GM23338 (cell line): Measurements from ENCODE around the gene FASN. TPM values are rescaled to one million over a fixed set of nuclear protein-coding genes. Genes with fewer than 3 reads are reported as not detected.

Source experiments
- ATAC-seq: fragments of 200-7000 bp; cut with Tn5 transposase; 3 replicates; pipeline ENCODE4 v1.9.1; 2020
- DNase-seq: peaks from one replicate; pipeline ENCODE4 v3.0.0-alpha.2; 2015; ENCODE audit warnings: low spot score
- H2AFZ ChIP-seq: fragments of 200-600 bp; sonication (generic); 2 replicates; pipeline ENCODE4 v1.8.0; 2016; ENCODE audit warnings: antibody characterized with exemption, mild to moderate bottlenecking, moderate library complexity
- H3F3A ChIP-seq: fragments of 200-600 bp; sonication (generic); replicated peaks from 2 replicates; pipeline ENCODE4 v1.8.0; 2017; ENCODE audit warnings: antibody characterized with exemption, mixed run types, low read depth
- H3K27ac ChIP-seq: fragments of 200-600 bp; sonication (generic); 2 replicates; pipeline ENCODE4 v1.6.1; 2016; ENCODE audit warnings: low read depth
- H3K27me3 ChIP-seq: fragments of 200-600 bp; sonication (generic); 2 replicates; pipeline ENCODE4 v1.8.0; 2016; ENCODE audit warnings: mild to moderate bottlenecking, mixed run types, moderate library complexity; ENCODE audit not compliant: insufficient read depth
- H3K36me3 ChIP-seq: fragments of 200-600 bp; sonication (generic); 2 replicates; pipeline ENCODE4 v1.8.0; 2016; ENCODE audit warnings: mild to moderate bottlenecking; ENCODE audit not compliant: insufficient read depth
- H3K4me1 ChIP-seq: fragments of 200-600 bp; sonication (generic); 2 replicates; pipeline ENCODE4 v1.8.0; 2016; ENCODE audit warnings: mild to moderate bottlenecking, moderate library complexity; ENCODE audit not compliant: insufficient read depth
- H3K4me2 ChIP-seq: fragments of 200-600 bp; sonication (generic); 2 replicates; pipeline ENCODE4 v1.7.1; 2017; ENCODE audit warnings: mixed run types
- H3K4me3 ChIP-seq: fragments of 200-600 bp; sonication (generic); 2 replicates; pipeline ENCODE4 v1.6.1; 2016; ENCODE audit warnings: mixed run types
- H3K79me2 ChIP-seq: fragments of 200-600 bp; sonication (generic); replicated peaks from 2 replicates; pipeline ENCODE4 v1.8.0; 2017; ENCODE audit warnings: mild to moderate bottlenecking; ENCODE audit not compliant: insufficient read depth
- H3K9me2 ChIP-seq: fragments of 200-600 bp; sonication (generic); 2 replicates; pipeline ENCODE4 v1.8.0; 2017; ENCODE audit not compliant: insufficient read depth
- H4K20me1 ChIP-seq: fragments of 200-600 bp; sonication (generic); replicated peaks from 2 replicates; pipeline ENCODE4 v1.8.0; 2017; ENCODE audit warnings: mild to moderate bottlenecking; ENCODE audit not compliant: insufficient read depth
- H3K27ac Mint-ChIP-seq: 2 replicates; pipeline ENCODE4 v1.8.0; 2020; ENCODE audit warnings: inconsistent platforms, mild to moderate bottlenecking, moderate library complexity, mixed read lengths
- H3K27me3 Mint-ChIP-seq: 3 replicates; pipeline ENCODE4 v1.8.0; 2022; ENCODE audit warnings: low read depth, mild to moderate bottlenecking, moderate library complexity, mixed read lengths, inconsistent platforms; ENCODE audit not compliant: insufficient read depth, poor library complexity
- H3K36me3 Mint-ChIP-seq: 3 replicates; pipeline ENCODE4 v1.8.0; 2021; ENCODE audit warnings: low read depth, mild to moderate bottlenecking, inconsistent platforms, moderate library complexity, mixed read lengths
- H3K4me1 Mint-ChIP-seq: 3 replicates; pipeline ENCODE4 v1.8.0; 2020; ENCODE audit warnings: mild to moderate bottlenecking, inconsistent platforms, mixed read lengths
- H3K4me3 Mint-ChIP-seq: 3 replicates; pipeline ENCODE4 v1.8.0; 2021; ENCODE audit warnings: moderate library complexity, mild to moderate bottlenecking, inconsistent platforms, mixed read lengths
- H3K9me3 Mint-ChIP-seq: 3 replicates; pipeline ENCODE4 v1.8.0; 2020; ENCODE audit warnings: moderate library complexity, mild to moderate bottlenecking, inconsistent platforms, mixed read lengths
- CTCF ChIP-seq, 2 experiments: fragments of 200-600 bp in 1 of 2; sonication (generic) in 1 of 2; conservative IDR thresholded peaks; 2 replicates each; pipeline versions ENCODE4 v1.5.1 to v1.6.1; 2016 to 2017; ENCODE audit warnings: antibody characterized with exemption in 2 of 2, low read depth in 2 of 2, mild to moderate bottlenecking in 2 of 2, moderate library complexity in 1 of 2
- EZH2 ChIP-seq: fragments of 200-600 bp; sonication (generic); IDR thresholded peaks from one replicate; pipeline ENCODE4 v1.8.0; 2017; ENCODE audit warnings: antibody characterized with exemption, mild to moderate bottlenecking, low read depth; ENCODE audit not compliant: unreplicated experiment
- EZH2phosphoT487 ChIP-seq: fragments of 200-600 bp; sonication (generic); IDR thresholded peaks from one replicate; pipeline ENCODE4 v1.8.1; 2018; ENCODE audit warnings: antibody characterized with exemption; ENCODE audit not compliant: unreplicated experiment
- NANOG ChIP-seq: IDR thresholded peaks from 2 replicates; pipeline ENCODE4 v1.6.1; 2016; ENCODE audit warnings: antibody characterized with exemption, borderline replicate concordance
- STAT1 ChIP-seq: IDR thresholded peaks from one replicate; pipeline ENCODE4 v1.6.1; 2016; ENCODE audit warnings: antibody characterized with exemption; ENCODE audit not compliant: unreplicated experiment
- ZNF114 ChIP-seq: fragments of 250-450 bp; sonication (Bioruptor Pico); IDR thresholded peaks from 2 replicates; pipeline ENCODE4 v1.5.0; 2020; ENCODE audit warnings: mild to moderate bottlenecking, moderate library complexity
- ZNF331 ChIP-seq: fragments of 250-450 bp; sonication (Bioruptor Pico); IDR thresholded peaks from 2 replicates; pipeline ENCODE4 v1.5.0; 2020; ENCODE audit warnings: low read depth, mild to moderate bottlenecking, moderate library complexity
- ZNF462 ChIP-seq: fragments of 250-450 bp; sonication (Bioruptor Pico); IDR thresholded peaks from 2 replicates; pipeline ENCODE4 v1.5.0; 2020; ENCODE audit warnings: mild to moderate bottlenecking, moderate library complexity
- polyA plus RNA-seq: library from polyadenylated mRNA; unstranded; fragments of >200 nt; fragmentation: Nextera tagmentation; extraction: Ambion mirVana; gene quantifications from 2 replicates; pipeline ENCODE4 v1.2.1, GENCODE V29; 2016
- total RNA-seq: library from RNA; depleted of rRNA; stranded (reverse); fragments of >200 nt; shearing (Covaris generic); gene quantifications from 2 replicates; pipeline ENCODE4 v1.2.3, GENCODE V29; 2014

Gene FASN
- total and polyA plus RNA-seq, 2 experiments from 2014 or later = 120 to 849 TPM

- TF ChIP-seq ZNF462 (CRISPR knock-in tag) (no peak), STAT1 (no peak), ZNF331 (CRISPR knock-in tag) (no peak), EZH2 (no peak), NANOG (no peak)
These were observed 15.4 kb upstream of the FASN start (continued) for GRCh38 chr17:82113422-82113821.

GRCh38 chr17:82112914-82113311, 14.9 kb upstream of the FASN start:
- H3K9me2 ChIP-seq = no peaks in the 10 kb centered on the region
- H3K27ac Mint-ChIP-seq = no peak overlapping the region
- no peak overlapping the region for H3K4me3 ChIP-seq
- 0 out of 2 replicates have a peak, but pooled peaks cover 4% of the 10 kb centered on the region for H3K27me3 ChIP-seq
- H3K36me3 ChIP-seq = no peaks in the 10 kb centered on the region
- H3K79me2 ChIP-seq = no peaks in the 10 kb centered on the region
- H2AFZ ChIP-seq = no peak overlapping the region
- no peak overlapping the region for H3K4me2 ChIP-seq
- no peaks in the 10 kb centered on the region; the same call in 2 of the 3 replicates for H3K36me3 Mint-ChIP-seq
- no peaks in the 10 kb centered on the region for H3K4me1 ChIP-seq
- peaks cover 16% of the 10 kb centered on the region; the same call in 2 of the 3 replicates for H3K4me1 Mint-ChIP-seq
- no peak overlapping the region for H3K27ac ChIP-seq
- H3K27me3 Mint-ChIP-seq = peaks cover 26% of the 10 kb centered on the region
- DNase-seq (no peak), ATAC-seq (no peak)
- peaks cover 2% of the 10 kb centered on the region; the same call in 2 of the 3 replicates for H3K9me3 Mint-ChIP-seq
- TF ChIP-seq CTCF (conservative IDR thresholded peaks at IDR 0.05; ENCODE audit: low read depth in 2 of 2) (no peak), ZNF114 (no peak), ZNF462 (CRISPR knock-in tag) (no peak), EZH2phosphoT487 (no peak)
- H4K20me1 ChIP-seq = no peaks in the 10 kb centered on the region; the same call in 1 of the 2 replicates
- H3K4me3 Mint-ChIP-seq = no peak overlapping the region
- no peaks in the 10 kb centered on the region for H3F3A ChIP-seq
